Calu3 (cell line): ENCODE data around the gene GSE1. TPM values are rescaled to one million over a fixed set of nuclear protein-coding genes. Genes with fewer than 3 reads are reported as not detected.

Experiments
- BruUV-seq: library from RNA; stranded (reverse); fragments of 400-500 nt; replicated peaks from 2 replicates; lab custom pipeline; 2021; lab: Mats Ljungman, UMichigan
- CTCF ChIA-PET: fragments of 300-600 bp; sonication (Branson Sonifier 250); formaldehyde crosslinking; loops from one replicate; lab custom pipeline; 2022; ENCODE audit warnings: antibody characterized with exemption; lab: Charles Lee
- DNase-seq: peaks from one replicate; pipeline ENCODE4 v3.0.0; 2022
- H3K27ac Mint-ChIP-seq: one replicate; pipeline ENCODE4 v1.8.0; 2022; ENCODE audit warnings: mixed read lengths; ENCODE audit not compliant: unreplicated experiment
- H3K27me3 Mint-ChIP-seq: one replicate; pipeline ENCODE4 v1.8.0; 2022; ENCODE audit warnings: mixed read lengths; ENCODE audit not compliant: unreplicated experiment
- H3K36me3 Mint-ChIP-seq: one replicate; pipeline ENCODE4 v1.8.0; 2022; ENCODE audit warnings: mild to moderate bottlenecking, moderate library complexity, mixed read lengths; ENCODE audit not compliant: insufficient read depth, unreplicated experiment
- H3K4me1 Mint-ChIP-seq: one replicate; pipeline ENCODE4 v1.8.0; 2022; ENCODE audit warnings: mild to moderate bottlenecking, low read depth, mixed read lengths; ENCODE audit not compliant: unreplicated experiment
- H3K4me3 Mint-ChIP-seq: one replicate; pipeline ENCODE4 v1.8.0; 2022; ENCODE audit warnings: mild to moderate bottlenecking, low read depth, moderate library complexity, mixed read lengths; ENCODE audit not compliant: unreplicated experiment
- H3K9me3 Mint-ChIP-seq: one replicate; pipeline ENCODE4 v1.8.0; 2022; ENCODE audit warnings: low read depth, mixed read lengths; ENCODE audit not compliant: unreplicated experiment
- intact Hi-C: fragments of 100-400 bp; cut with micrococcal nuclease; formaldehyde crosslinking; loops from one replicate; pipeline ENCODE4 v1.10.0; 2022; ENCODE audit not compliant: unreplicated experiment
- total RNA-seq: library from RNA; stranded (reverse); gene quantifications from 2 replicates; pipeline ENCODE4 v1.2.3, GENCODE V29; 2022
- TF ChIP-seq, protein P1 (sequence below): fragments of 200-600 bp; IDR thresholded peaks from one replicate; pipeline ENCODE4 v1.8.0; 2022; ENCODE audit warnings: antibody characterized with exemption; ENCODE audit not compliant: unreplicated experiment

GSE1 gene
- total RNA-seq, 1 experiment from 2014 or later = 45.3 TPM

- CTCF ChIA-PET = no interaction called here
- no peak for DNase-seq
- no peaks in the 10 kb centered on the region for H3K36me3 Mint-ChIP-seq
- no peaks in the 10 kb centered on the region for H3K4me1 Mint-ChIP-seq
- H3K4me3 Mint-ChIP-seq = no peak overlapping the region
- intact Hi-C loops = no loop called here
- no peaks in the 10 kb centered on the region for H3K9me3 Mint-ChIP-seq
- peaks cover 36% of the 10 kb centered on the region for H3K27me3 Mint-ChIP-seq
- BruUV-seq = no TSS peak
- TF ChIP-seq, protein P1, sequence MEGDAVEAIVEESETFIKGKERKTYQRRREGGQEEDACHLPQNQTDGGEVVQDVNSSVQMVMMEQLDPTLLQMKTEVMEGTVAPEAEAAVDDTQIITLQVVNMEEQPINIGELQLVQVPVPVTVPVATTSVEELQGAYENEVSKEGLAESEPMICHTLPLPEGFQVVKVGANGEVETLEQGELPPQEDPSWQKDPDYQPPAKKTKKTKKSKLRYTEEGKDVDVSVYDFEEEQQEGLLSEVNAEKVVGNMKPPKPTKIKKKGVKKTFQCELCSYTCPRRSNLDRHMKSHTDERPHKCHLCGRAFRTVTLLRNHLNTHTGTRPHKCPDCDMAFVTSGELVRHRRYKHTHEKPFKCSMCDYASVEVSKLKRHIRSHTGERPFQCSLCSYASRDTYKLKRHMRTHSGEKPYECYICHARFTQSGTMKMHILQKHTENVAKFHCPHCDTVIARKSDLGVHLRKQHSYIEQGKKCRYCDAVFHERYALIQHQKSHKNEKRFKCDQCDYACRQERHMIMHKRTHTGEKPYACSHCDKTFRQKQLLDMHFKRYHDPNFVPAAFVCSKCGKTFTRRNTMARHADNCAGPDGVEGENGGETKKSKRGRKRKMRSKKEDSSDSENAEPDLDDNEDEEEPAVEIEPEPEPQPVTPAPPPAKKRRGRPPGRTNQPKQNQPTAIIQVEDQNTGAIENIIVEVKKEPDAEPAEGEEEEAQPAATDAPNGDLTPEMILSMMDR = no peak
- H3K27ac Mint-ChIP-seq = no peak overlapping the region
These were observed 25.2 kb upstream of the GSE1 start for GRCh38 chr16:85587762-85588556.

- no peaks in the 10 kb centered on the region for H3K36me3 Mint-ChIP-seq
- peaks cover 29% of the 10 kb centered on the region for H3K27me3 Mint-ChIP-seq
- H3K27ac Mint-ChIP-seq = no peak overlapping the region
- no peaks in the 10 kb centered on the region for H3K9me3 Mint-ChIP-seq
- no TSS peak for BruUV-seq
- H3K4me3 Mint-ChIP-seq = no peak overlapping the region
- TF ChIP-seq, protein P1 = no peak
- H3K4me1 Mint-ChIP-seq = no peaks in the 10 kb centered on the region
- CTCF ChIA-PET = no interaction called here
- intact Hi-C loops = no loop called here
- DNase-seq = no peak
These were observed 24.3 kb upstream of the GSE1 start for GRCh38 chr16:85588562-85589503.

DNA sequence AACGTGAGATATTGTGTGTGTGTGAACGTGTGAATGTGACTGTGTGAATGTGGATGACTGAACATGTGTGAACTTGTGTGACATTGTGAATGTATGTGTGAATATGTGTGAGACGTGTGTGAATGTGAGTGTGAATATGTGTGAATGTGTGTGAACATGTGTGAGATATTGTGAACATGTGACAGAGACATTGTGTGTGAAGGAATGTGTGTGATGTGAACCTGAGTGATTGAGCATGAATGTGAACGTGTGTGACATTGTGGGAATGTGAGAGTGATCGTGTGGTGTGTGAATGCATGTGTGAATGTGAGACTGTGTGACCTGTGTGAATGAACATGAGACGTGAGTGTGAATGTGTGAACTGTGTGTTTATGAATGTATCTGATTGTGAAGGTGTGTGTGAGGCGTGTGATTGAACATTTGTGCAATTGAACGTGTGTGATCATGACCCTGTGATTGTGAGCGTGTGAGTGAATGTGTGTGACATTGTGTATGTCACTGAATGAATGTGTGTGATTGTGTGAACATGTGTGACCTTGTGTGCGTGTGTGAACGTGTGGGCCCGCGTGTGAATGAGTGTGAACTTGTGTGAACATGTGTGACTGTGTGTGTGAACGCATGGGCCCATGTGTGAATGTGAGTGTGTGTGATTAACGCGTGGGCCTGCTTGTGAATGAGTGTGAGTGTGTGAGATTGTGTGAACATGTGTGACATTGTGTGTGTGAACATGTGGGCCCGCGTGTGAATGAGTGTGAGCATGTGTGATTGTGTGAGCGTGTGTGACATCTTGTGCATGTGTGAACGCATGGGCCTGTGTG lies 23.2 kb upstream of the GSE1 start:
- Mint-ChIP-seq H3K9me3 (no peaks in the 10 kb centered on the region), H3K36me3 (no peaks in the 10 kb centered on the region), H3K4me1 (no peaks in the 10 kb centered on the region), H3K27me3 (peaks cover 29% of the 10 kb centered on the region), H3K27ac (no peak overlapping the region), H3K4me3 (no peak overlapping the region)
- CTCF ChIA-PET = no interaction called here
- intact Hi-C loops = no loop called here
- no peak for DNase-seq
- TF ChIP-seq, protein P1 = no peak
- no TSS peak for BruUV-seq

GRCh38 chr16:85590506-85590832 lies 22.7 kb upstream of the GSE1 start:
- H3K9me3 Mint-ChIP-seq = no peaks in the 10 kb centered on the region
- TF ChIP-seq, protein P1 = no peak
- H3K36me3 Mint-ChIP-seq = no peaks in the 10 kb centered on the region
- no TSS peak for BruUV-seq
- H3K4me3 Mint-ChIP-seq = no peak overlapping the region
- DNase-seq = no peak
- H3K27ac Mint-ChIP-seq = no peak overlapping the region
- peaks cover 29% of the 10 kb centered on the region for H3K27me3 Mint-ChIP-seq
- no peaks in the 10 kb centered on the region for H3K4me1 Mint-ChIP-seq
- intact Hi-C loops = no loop called here
- CTCF ChIA-PET = no interaction called here
